Measurements from ENCODE around the gene CAMK2N1.

DNA sequence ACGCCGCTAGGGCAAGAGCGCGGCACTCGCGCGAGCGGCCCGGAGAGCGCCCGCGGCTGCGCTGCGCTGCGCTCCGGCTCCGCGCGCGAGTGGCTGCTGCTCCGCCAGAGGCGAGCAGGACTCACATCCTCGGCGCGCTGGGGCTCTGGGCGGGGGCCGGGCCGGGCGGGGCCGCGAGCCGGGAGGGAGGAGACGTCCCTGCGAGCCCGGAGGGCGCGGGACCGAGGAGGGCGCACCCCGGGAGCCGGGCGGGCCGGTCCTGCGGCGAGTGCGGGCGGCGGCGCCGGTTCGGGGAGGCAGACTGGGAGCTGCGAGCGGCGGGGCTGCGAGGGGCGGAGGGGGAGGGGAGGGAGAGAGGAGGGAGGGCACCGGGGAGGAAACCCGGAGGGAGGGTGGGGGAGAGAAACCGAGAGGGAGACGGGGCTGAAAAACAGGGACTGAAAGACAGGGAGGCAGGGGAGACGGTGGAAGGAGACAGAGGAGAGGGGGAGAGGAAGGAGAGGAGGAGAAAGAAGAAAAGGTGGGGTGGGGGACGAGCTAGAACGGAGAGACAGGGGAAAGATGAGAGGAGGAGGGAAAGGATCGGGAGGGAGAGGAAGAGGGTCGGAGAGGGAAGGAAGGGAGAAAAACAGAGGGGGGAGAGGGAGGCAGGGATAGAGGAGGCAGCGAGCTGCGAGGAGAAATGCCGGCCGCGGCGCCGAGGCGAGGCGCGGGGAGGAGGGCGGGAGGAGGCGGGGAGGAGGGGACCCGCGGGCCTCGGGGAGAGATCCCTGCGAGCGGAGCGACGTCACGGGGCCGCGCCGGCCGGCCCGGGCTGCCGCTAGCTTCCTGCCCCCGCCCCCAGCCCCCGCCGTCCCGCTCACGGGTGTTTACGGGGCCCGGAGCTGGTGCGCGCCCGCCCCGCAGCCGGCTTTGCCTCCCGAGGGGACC, at the start of gene CAMK2N1:
- no peak for TF ChIP-seq GATA2 (IDR thresholded peaks at IDR 0.05; ENCODE audit: low read depth, low read length)
- TF ChIP-seq GATA3 (IDR thresholded peaks at IDR 0.05; ENCODE audit: low read depth, low read length): no peak
